H9 (cell line): ENCODE measurements around the gene IER5L. TPM values are rescaled to one million over a fixed set of nuclear protein-coding genes. Genes with fewer than 3 reads are reported as not detected.

Experiments used
- DNase-seq: peaks from one replicate; pipeline ENCODE4 v3.0.0-alpha.2; 2017
- H2AFZ ChIP-seq: one replicate; pipeline ENCODE4 v1.6.1; 2013; ENCODE audit warnings: mild to moderate bottlenecking, low read length, control low read depth, moderate library complexity
- H2AK5ac ChIP-seq: 2 replicates; pipeline ENCODE4 v1.6.1; 2013; ENCODE audit warnings: low read length, control low read depth, mixed read lengths; ENCODE audit not compliant: insufficient read length
- H2BK120ac ChIP-seq: one replicate; pipeline ENCODE4 v1.6.1; 2013; ENCODE audit warnings: low read depth, mild to moderate bottlenecking, low read length, control low read depth, inconsistent platforms; ENCODE audit not compliant: poor library complexity, severe bottlenecking
- H2BK12ac ChIP-seq: 2 replicates; pipeline ENCODE4 v1.6.1; 2013; ENCODE audit warnings: low read length, control low read depth, mixed read lengths, low read depth; ENCODE audit not compliant: insufficient read length
- H2BK15ac ChIP-seq: 2 replicates; pipeline ENCODE4 v1.6.1; 2013; ENCODE audit warnings: low read depth, low read length, control low read depth
- H2BK20ac ChIP-seq: one replicate; pipeline ENCODE4 v1.6.1; 2013; ENCODE audit warnings: low read depth, mild to moderate bottlenecking, low read length, control low read depth, inconsistent platforms; ENCODE audit not compliant: poor library complexity, severe bottlenecking
- H2BK5ac ChIP-seq: 2 replicates; pipeline ENCODE4 v1.6.1; 2013; ENCODE audit warnings: low read length, control low read depth, mixed read lengths; ENCODE audit not compliant: insufficient read length
- H3K14ac ChIP-seq: 2 replicates; pipeline ENCODE4 v1.6.1; 2013; ENCODE audit warnings: low read length, control low read depth; ENCODE audit not compliant: insufficient read depth
- H3K18ac ChIP-seq: 2 replicates; pipeline ENCODE4 v1.6.1; 2013; ENCODE audit warnings: low read depth, mild to moderate bottlenecking, mixed read lengths, low read length, control low read depth; ENCODE audit not compliant: insufficient read length
- H3K23ac ChIP-seq: 2 replicates; pipeline ENCODE4 v1.6.1; 2013; ENCODE audit warnings: low read length, control low read depth, mixed read lengths, low read depth; ENCODE audit not compliant: insufficient read length
- H3K23me2 ChIP-seq: 2 replicates; pipeline ENCODE4 v1.6.1; 2013; ENCODE audit warnings: low read depth, mild to moderate bottlenecking, mixed read lengths, low read length, control low read depth; ENCODE audit not compliant: insufficient read length, poor library complexity, severe bottlenecking
- H3K27ac ChIP-seq: 2 replicates; pipeline ENCODE4 v1.5.1; 2013; ENCODE audit warnings: low read length, control low read depth, mixed read lengths, low read depth; ENCODE audit not compliant: insufficient read length
- H3K27me3 ChIP-seq: 2 replicates; pipeline ENCODE4 v1.6.1; 2013; ENCODE audit warnings: low read length, control low read depth, inconsistent platforms; ENCODE audit not compliant: insufficient read depth
- H3K4ac ChIP-seq: 2 replicates; pipeline ENCODE4 v1.6.1; 2013; ENCODE audit warnings: low read depth, mild to moderate bottlenecking, control low read depth, inconsistent platforms, low read length, moderate library complexity
- H3K4me1 ChIP-seq: 2 replicates; pipeline ENCODE4 v1.6.1; 2013; ENCODE audit warnings: low read length, control low read depth, inconsistent platforms; ENCODE audit not compliant: insufficient read depth
- H3K4me2 ChIP-seq: 2 replicates; pipeline ENCODE4 v1.6.1; 2013; ENCODE audit warnings: low read length, control low read depth, mixed read lengths; ENCODE audit not compliant: insufficient read length, insufficient read depth
- H3K56ac ChIP-seq: 2 replicates; pipeline ENCODE4 v1.6.1; 2013; ENCODE audit warnings: low read depth, mild to moderate bottlenecking, mixed read lengths, low read length, control low read depth; ENCODE audit not compliant: insufficient read length
- H3K79me1 ChIP-seq: 2 replicates; pipeline ENCODE4 v1.6.1; 2013; ENCODE audit warnings: low read depth, mild to moderate bottlenecking, moderate library complexity, low read length, control low read depth, inconsistent platforms; ENCODE audit not compliant: insufficient read depth, poor library complexity, severe bottlenecking
- H3K79me2 ChIP-seq: 2 replicates; pipeline ENCODE4 v1.6.1; 2013; ENCODE audit warnings: low read length, control low read depth, inconsistent platforms; ENCODE audit not compliant: insufficient read depth
- H3K9ac ChIP-seq: 2 replicates; pipeline ENCODE4 v1.6.1; 2013; ENCODE audit warnings: low read length, control low read depth, mixed read lengths; ENCODE audit not compliant: insufficient read length; ENCODE audit errors: extremely low read depth
- H3K9me3 ChIP-seq: one replicate; pipeline ENCODE4 v1.6.1; 2013; ENCODE audit warnings: low read depth, low read length, inconsistent platforms; ENCODE audit not compliant: control insufficient read depth
- H3T11ph ChIP-seq: one replicate; pipeline ENCODE4 v1.6.1; 2013; ENCODE audit warnings: mild to moderate bottlenecking, low read length, control low read depth, inconsistent platforms
- H4K20me1 ChIP-seq: one replicate; pipeline ENCODE4 v1.6.1; 2013; ENCODE audit not compliant: control insufficient read depth, insufficient read length, insufficient read depth
- H4K5ac ChIP-seq: 2 replicates; pipeline ENCODE4 v1.6.1; 2013; ENCODE audit warnings: low read depth, mild to moderate bottlenecking, mixed read lengths, low read length, control low read depth; ENCODE audit not compliant: insufficient read length
- H4K8ac ChIP-seq: replicated peaks from 2 replicates; pipeline ENCODE4 v1.6.1; 2013; ENCODE audit warnings: low read length, control low read depth, mixed read lengths, low read depth; ENCODE audit not compliant: insufficient read length
- H4K91ac ChIP-seq: 2 replicates; pipeline ENCODE4 v1.6.1; 2013; ENCODE audit warnings: low read depth, mild to moderate bottlenecking, moderate library complexity, mixed read lengths, low read length, control low read depth; ENCODE audit not compliant: insufficient read length
- H3K27ac Mint-ChIP-seq, 3 experiments: 2 replicates in 2 of 3; 3 replicates in 1 of 3; pipeline ENCODE4 v1.8.0; 2020 to 2021; ENCODE audit warnings: mixed read lengths in 3 of 3, mild to moderate bottlenecking in 1 of 3, moderate library complexity in 1 of 3
- H3K27me3 Mint-ChIP-seq: 2 replicates; pipeline ENCODE4 v1.8.0; 2021; ENCODE audit warnings: low read depth, mild to moderate bottlenecking, moderate library complexity, mixed read lengths
- H3K36me3 Mint-ChIP-seq, 3 experiments: 2 replicates in 2 of 3; 3 replicates in 1 of 3; pipeline ENCODE4 v1.8.0; 2020 to 2021; ENCODE audit warnings: low read depth in 3 of 3, mixed read lengths in 3 of 3; ENCODE audit not compliant: insufficient read depth in 1 of 3
- H3K4me1 Mint-ChIP-seq, 2 experiments: 2 replicates each; pipeline ENCODE4 v1.8.0; 2020; ENCODE audit warnings: mixed read lengths in 2 of 2
- H3K4me3 Mint-ChIP-seq, 2 experiments: 2 replicates in 1 of 2; 3 replicates in 1 of 2; pipeline ENCODE4 v1.8.0; 2020 to 2021; ENCODE audit warnings: mild to moderate bottlenecking in 2 of 2, mixed read lengths in 2 of 2, moderate library complexity in 1 of 2
- H3K9me3 Mint-ChIP-seq, 2 experiments: 2 replicates in 1 of 2; 3 replicates in 1 of 2; pipeline ENCODE4 v1.8.0; 2020; ENCODE audit warnings: mild to moderate bottlenecking in 2 of 2, mixed read lengths in 2 of 2, moderate library complexity in 1 of 2
- CTCF ChIP-seq: fragments of 200-600 bp; sonication (generic); conservative IDR thresholded peaks from 3 replicates; pipeline ENCODE4 v1.8.0; 2021; ENCODE audit warnings: antibody characterized with exemption, mild to moderate bottlenecking
- WGBS: extraction: QIAGEN DNeasy Blood & Tissue Kit; methylation state at CpG from one replicate; pipeline ENCODE4 v1.1.7; 2013; ENCODE audit warnings: missing lambda C conversion rate, low lambda C conversion rate, mixed read lengths; ENCODE audit not compliant: insufficient read length; ENCODE audit errors: extremely low coverage; 5-methylcytosine and 5-hydroxymethylcytosine counted together
- total RNA-seq: library from RNA; stranded (reverse); gene quantifications from 2 replicates; pipeline ENCODE4 v1.2.1, GENCODE V29; 2021

Gene IER5L
- total RNA-seq, 1 experiment from 2014 or later: 1.0 TPM

GRCh38 chr9:129138144-129138462 lies 40.0 kb downstream of the IER5L start:
- WGBS: no CpG with 5 or more reads among the region's 9 CpGs
- Histone ChIP-seq H3K27me3 (no peaks in the 10 kb centered on the region), H4K5ac (no peak overlapping the region), H4K91ac (no peak overlapping the region), H3K79me2 (no peaks in the 10 kb centered on the region), H3K56ac (no peak overlapping the region), H3K4ac (no peak overlapping the region), H3K23ac (no peak overlapping the region), H4K8ac (no peak overlapping the region), H2BK15ac (no peak overlapping the region), H2BK120ac (no peak overlapping the region), H3K9me3 (no peaks in the 10 kb centered on the region), H2BK12ac (no peak overlapping the region), H4K20me1 (no peaks in the 10 kb centered on the region), H2AK5ac (no peak overlapping the region), H3T11ph (no peak overlapping the region), H2BK20ac (no peak overlapping the region), H3K23me2 (peaks cover 5% of the 10 kb centered on the region), H3K9ac (no peak overlapping the region), H3K14ac (no peak overlapping the region), H3K4me2 (no peak overlapping the region), H3K4me1 (peaks cover 6% of the 10 kb centered on the region; the same call in 1 of the 2 replicates), H2BK5ac (no peak overlapping the region), H2AFZ (no peak overlapping the region), H3K18ac (no peak overlapping the region), H3K79me1 (no peaks in the 10 kb centered on the region), H3K27ac (no peak overlapping the region)
- DNase-seq: no peak
- Mint-ChIP-seq H3K4me1 (peaks cover 41 to 42% of the 10 kb centered on the region in 2 experiments), H3K27me3 (peaks cover 1% of the 10 kb centered on the region; the same call in 1 of the 2 replicates), H3K4me3 (no peak overlapping the region), H3K36me3 (peaks cover 10 to 52% (median 49%) of the 10 kb centered on the region in 3 experiments; a peak in 6 of 7 replicates), H3K9me3 (no peaks in the 10 kb centered on the region; a peak in 1 of 5 replicates), H3K27ac (peak overlapping the region in 1 of 3 experiments; percentile 93; a peak in 2 of 7 replicates)
- no peak for TF ChIP-seq CTCF
